Measurements from ENCODE around the gene STMN3. TPM values are rescaled to one million over a fixed set of nuclear protein-coding genes. Genes with fewer than 3 reads are reported as not detected.
"Not testable (repeated sequence)": the region's sequence is repeated elsewhere in the genome, so short reads cannot be mapped to it uniquely, and the experiment has no call there.

STMN3 gene
- total RNA-seq, 1 donor from 2014 or later = 14.7 TPM

- no peak for DNase-seq (ENCODE audit: extremely low spot score in 2 of 2)
- H3K4me3 ChIP-seq = no peak overlapping the region
- intact Hi-C loops (cut with DNase I) = no loop called here
- H3K27me3 ChIP-seq = no peaks in the 10 kb centered on the region
- no peaks in the 10 kb centered on the region for H3K4me1 ChIP-seq
- TF ChIP-seq CTCF (IDR thresholded peaks at IDR 0.05) (no peak), POLR2AphosphoS5 (IDR thresholded peaks at IDR 0.05; ENCODE audit: insufficient read depth in 1 of 2, low read depth in 1 of 2) (no peak), POLR2A (IDR thresholded peaks at IDR 0.05) (no peak)
- H3K36me3 ChIP-seq = peaks cover 0 to 15% of the 10 kb centered on the region in 2 donors
- H3K9me3 ChIP-seq = no peaks in the 10 kb centered on the region
- H3K27ac ChIP-seq = no peak overlapping the region
These were observed 41.6 kb downstream of the STMN3 start for GRCh38 chr20:63611646-63612045.

GRCh38 chr20:63610581-63611435 is 42.4 kb downstream of the STMN3 start:
- no peaks in the 10 kb centered on the region for H3K27me3 ChIP-seq
- no peak for TF ChIP-seq POLR2A (IDR thresholded peaks at IDR 0.05)
- no peak for TF ChIP-seq POLR2AphosphoS5 (IDR thresholded peaks at IDR 0.05; ENCODE audit: insufficient read depth in 1 of 2, low read depth in 1 of 2)
- no peak for TF ChIP-seq CTCF (IDR thresholded peaks at IDR 0.05)
- intact Hi-C loops (cut with DNase I) = no loop called here
- H3K9me3 ChIP-seq = no peaks in the 10 kb centered on the region
- peaks cover 0 to 8% of the 10 kb centered on the region in 2 donors for H3K36me3 ChIP-seq
- no peak overlapping the region for H3K4me3 ChIP-seq
- no peak for DNase-seq (ENCODE audit: extremely low spot score in 2 of 2)
- no peaks in the 10 kb centered on the region for H3K4me1 ChIP-seq
- H3K27ac ChIP-seq = no peak overlapping the region

GRCh38 chr20:63606686-63607085 is 46.5 kb downstream of the STMN3 start:
- no peaks in the 10 kb centered on the region for H3K27me3 ChIP-seq
- no peaks in the 10 kb centered on the region for H3K4me1 ChIP-seq
- H3K4me3 ChIP-seq = no peak overlapping the region
- H3K27ac ChIP-seq = no peak overlapping the region
- TF ChIP-seq POLR2AphosphoS5 (IDR thresholded peaks at IDR 0.05; ENCODE audit: insufficient read depth in 1 of 2, low read depth in 1 of 2) (no peak), CTCF (IDR thresholded peaks at IDR 0.05) (no peak), POLR2A (IDR thresholded peaks at IDR 0.05) (no peak)
- no peak for DNase-seq (ENCODE audit: extremely low spot score in 2 of 2)
- peaks cover 0 to 12% of the 10 kb centered on the region in 2 donors for H3K36me3 ChIP-seq
- no peaks in the 10 kb centered on the region for H3K9me3 ChIP-seq
- intact Hi-C loops (cut with DNase I) = no loop called here

- no peak overlapping the region for H3K27ac ChIP-seq
These were observed 50.9 kb downstream of the STMN3 start for GRCh38 chr20:63602321-63602720.

DNA sequence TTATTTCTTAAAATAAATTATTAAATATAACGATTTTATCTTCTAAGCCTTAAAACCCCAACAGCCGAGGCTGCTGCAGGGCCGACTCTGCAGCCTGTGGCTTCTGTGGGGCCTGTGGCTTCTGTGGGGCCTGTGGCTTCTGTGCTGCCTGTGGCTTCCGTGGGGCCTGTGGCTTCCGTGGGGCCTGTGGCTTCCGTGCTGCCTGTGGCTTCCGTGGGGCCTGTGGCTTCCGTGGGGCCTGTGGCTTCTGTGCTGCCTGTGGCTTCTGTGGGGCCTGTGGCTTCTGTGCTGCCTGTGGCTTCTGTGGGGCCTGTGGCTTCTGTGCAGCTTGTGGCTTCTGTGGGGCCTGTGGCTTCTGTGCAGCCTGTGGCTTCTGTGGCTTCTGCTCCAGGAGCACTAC is 51.5 kb downstream of the STMN3 start:
- DNase-seq (ENCODE audit: extremely low spot score in 2 of 2); H3K4me1 ChIP-seq; intact Hi-C loops (cut with DNase I); H3K9me3 ChIP-seq; H3K4me3 ChIP-seq; H3K27ac ChIP-seq; H3K27me3 ChIP-seq: not testable (repeated sequence)
- H3K36me3 ChIP-seq = peaks cover 0 to 32% of the 10 kb centered on the region in 2 donors

More at GRCh38 chr20:63602321-63602720, 50.9 kb downstream of the STMN3 start:
- TF ChIP-seq CTCF (IDR thresholded peaks at IDR 0.05) (no peak), POLR2AphosphoS5 (IDR thresholded peaks at IDR 0.05; ENCODE audit: insufficient read depth in 1 of 2, low read depth in 1 of 2) (no peak), POLR2A (IDR thresholded peaks at IDR 0.05) (no peak)
- H3K9me3 ChIP-seq = no peaks in the 10 kb centered on the region
- intact Hi-C loops (cut with DNase I) = no loop called here
- no peak overlapping the region for H3K4me3 ChIP-seq
- H3K27me3 ChIP-seq = no peaks in the 10 kb centered on the region
- H3K4me1 ChIP-seq = no peaks in the 10 kb centered on the region
- DNase-seq (ENCODE audit: extremely low spot score in 2 of 2) = no peak
- peaks cover 0 to 30% of the 10 kb centered on the region in 2 donors for H3K36me3 ChIP-seq

Data from vagina (tissue), 2 donors.